Lung (tissue), 12 donors: ENCODE results near the gene METTL14. TPM values are rescaled to one million over a fixed set of nuclear protein-coding genes. Genes with fewer than 3 reads are reported as not detected.

Experiments used
- ATAC-seq: fragments of 200-7000 bp; cut with Tn5 transposase; one replicate; pipeline ENCODE4 v1.9.1; 2020; ENCODE audit warnings: moderate number of reproducible peaks; ENCODE audit not compliant: insufficient read depth, low FRiP score
- DNase-seq, 3 donors: peaks; one replicate each; pipeline ENCODE4 v3.0.0-alpha.2; 2013 to 2017
- H3K27ac ChIP-seq, 2 donors: one replicate each; pipeline ENCODE4 v1.5.1; 2013; ENCODE audit warnings: mild to moderate bottlenecking in 2 of 2, moderate library complexity in 2 of 2, control low read depth in 1 of 2, inconsistent platforms in 1 of 2, low read depth in 1 of 2, low read length in 1 of 2
- H3K27me3 ChIP-seq, 3 donors: one replicate each; pipeline ENCODE4 v1.5.1; 2013; ENCODE audit warnings: low read length in 2 of 3; ENCODE audit not compliant: control insufficient read depth in 3 of 3, insufficient read depth in 3 of 3
- H3K36me3 ChIP-seq, 4 donors: one replicate each; pipeline ENCODE4 v1.5.1; 2013; ENCODE audit warnings: low read length in 4 of 4, mild to moderate bottlenecking in 1 of 4, moderate library complexity in 1 of 4; ENCODE audit not compliant: control insufficient read depth in 4 of 4, insufficient read depth in 4 of 4
- H3K4me1 ChIP-seq, 5 donors: one replicate each; pipeline ENCODE4 v1.5.1; 2013; ENCODE audit warnings: low read length in 5 of 5, mild to moderate bottlenecking in 2 of 5, moderate library complexity in 1 of 5; ENCODE audit not compliant: control insufficient read depth in 5 of 5, insufficient read depth in 5 of 5
- H3K4me3 ChIP-seq: one replicate; pipeline ENCODE4 v1.5.1; 2013; ENCODE audit warnings: mild to moderate bottlenecking, control low read depth, moderate library complexity
- H3K9ac ChIP-seq, 2 donors: one replicate each; pipeline ENCODE4 v1.5.1; 2013; ENCODE audit warnings: low read length in 2 of 2, control low read depth in 1 of 2; ENCODE audit not compliant: insufficient read depth in 1 of 2
- H3K9me3 ChIP-seq, 4 donors: one replicate each; pipeline ENCODE4 v1.5.1; 2013; ENCODE audit warnings: low read length in 3 of 4, mild to moderate bottlenecking in 1 of 4, moderate library complexity in 1 of 4; ENCODE audit not compliant: control insufficient read depth in 4 of 4, insufficient read depth in 3 of 4
- CTCF ChIP-seq: IDR thresholded peaks from 2 replicates; pipeline ENCODE4 v1.5.1; 2012; ENCODE audit warnings: mild to moderate bottlenecking; ENCODE audit errors: control extremely low read depth, extremely low read depth
- WGBS, 2 donors: extraction: QIAGEN DNeasy Blood & Tissue Kit; methylation state at CpG; one replicate each; pipeline ENCODE4 v1.1.7; 2013; 5-methylcytosine and 5-hydroxymethylcytosine counted together
- polyA plus RNA-seq, 2 donors: library from polyadenylated mRNA; stranded (reverse); fragments of 200-250 nt; gene quantifications; one replicate each; pipeline ENCODE4 v1.2.1, GENCODE V29; 2013
- total RNA-seq, 2 donors: library from RNA; depleted of rRNA in 1 of 2; stranded (reverse); fragments of >200 nt in 1 of 2; gene quantifications; one replicate each; pipeline ENCODE4 v1.2.1, GENCODE V29; 2014 to 2021
- donor health status: control.
- donor health status: control.
- donor health status: Bipolar disorder and iron deficiency.
- donor health status: healthy.
- donor health status: DM: yes; HTN: yes; CAD: no.

The METTL14 gene
- total and polyA plus RNA-seq, 4 donors: 5.5 to 39.4 (median 19.9) TPM

- no peak for TF ChIP-seq CTCF
- Histone ChIP-seq H3K4me1 (peaks cover 0 to 69% (median 17%) of the 10 kb centered on the region in 5 donors), H3K4me3 (no peak overlapping the region), H3K27ac (no peak overlapping the region), H3K27me3 (no peaks in the 10 kb centered on the region), H3K9ac (no peak overlapping the region), H3K9me3 (no peaks in the 10 kb centered on the region), H3K36me3 (peaks cover 3 to 10% (median 7%) of the 10 kb centered on the region in 4 donors)
- ATAC-seq: no peak
- WGBS, 2 donors: 78 to 83% methylated on average over 2 of the region's 2 CpGs
- peak in 2 of 3 donors; percentile 76 to 78 for DNase-seq
These were observed 72.6 kb downstream of the METTL14 start for GRCh38 chr4:118757761-118758251.

GRCh38 chr4:118758293-118758692 lies 73.1 kb downstream of the METTL14 start:
- H3K27me3 ChIP-seq: no peaks in the 10 kb centered on the region
- TF ChIP-seq CTCF: no peak
- peaks cover 0 to 70% (median 17%) of the 10 kb centered on the region in 5 donors for H3K4me1 ChIP-seq
- no peak overlapping the region for H3K4me3 ChIP-seq
- no peaks in the 10 kb centered on the region for H3K9me3 ChIP-seq
- no peak overlapping the region for H3K9ac ChIP-seq
- no peak overlapping the region for H3K27ac ChIP-seq
- DNase-seq (peak in 2 of 3 donors; percentile 89 to 92), ATAC-seq (no peak)
- WGBS, 2 donors: 75 to 82% methylated on average over 5 of the region's 5 CpGs
- peaks cover 3 to 10% (median 8%) of the 10 kb centered on the region in 4 donors for H3K36me3 ChIP-seq

GRCh38 chr4:118759481-118759880 lies 74.3 kb downstream of the METTL14 start:
- Histone ChIP-seq H3K4me1 (peaks cover 0 to 80% (median 19%) of the 10 kb centered on the region in 5 donors), H3K27ac (peak overlapping the region in 1 of 2 donors; percentile 23), H3K27me3 (no peaks in the 10 kb centered on the region), H3K36me3 (peaks cover 4 to 15% (median 11%) of the 10 kb centered on the region in 4 donors), H3K4me3 (no peak overlapping the region), H3K9me3 (no peaks in the 10 kb centered on the region), H3K9ac (no peak overlapping the region)
- TF ChIP-seq CTCF: no peak
- WGBS, 2 donors: 76 to 84% methylated on average over 2 of the region's 2 CpGs
- DNase-seq (no peak), ATAC-seq (no peak)

GRCh38 chr4:118760092-118760491 lies 74.9 kb downstream of the METTL14 start:
- no peak for TF ChIP-seq CTCF
- no peaks in the 10 kb centered on the region for H3K27me3 ChIP-seq
- DNase-seq (no peak), ATAC-seq (no peak)
- H3K9ac ChIP-seq: no peak overlapping the region
- H3K4me1 ChIP-seq: peaks cover 0 to 80% (median 20%) of the 10 kb centered on the region in 5 donors
- whole genome bisulfite sequencing, 2 donors: 85 to 89% methylated on average over 3 of the region's 3 CpGs
- no peaks in the 10 kb centered on the region for H3K9me3 ChIP-seq
- peaks cover 6 to 16% (median 12%) of the 10 kb centered on the region in 4 donors for H3K36me3 ChIP-seq
- peak overlapping the region in 1 of 2 donors; percentile 23 for H3K27ac ChIP-seq
- H3K4me3 ChIP-seq: no peak overlapping the region
